Tibial nerve (tissue), 4 donors: Measurements from ENCODE around the gene SMIM29.

Source experiments
- EP300 ChIP-seq, 2 donors: sonication (generic); formaldehyde crosslinking; IDR thresholded peaks; one replicate each; pipeline ENCODE4 v1.6.1; 2017; ENCODE audit warnings: antibody characterized with exemption in 2 of 2, mild to moderate bottlenecking in 1 of 2
- TF ChIP-seq, protein P1 (sequence below), 5 experiments: fragments of 200-600 bp in 3 of 5; fragments of 450-650 bp in 2 of 5; sonication (generic) in 3 of 5; IDR thresholded peaks; one replicate each; pipeline ENCODE4 v1.5.1; 2016 to 2019; ENCODE audit warnings: antibody characterized with exemption in 5 of 5, mild to moderate bottlenecking in 3 of 5, moderate library complexity in 2 of 5

DNA sequence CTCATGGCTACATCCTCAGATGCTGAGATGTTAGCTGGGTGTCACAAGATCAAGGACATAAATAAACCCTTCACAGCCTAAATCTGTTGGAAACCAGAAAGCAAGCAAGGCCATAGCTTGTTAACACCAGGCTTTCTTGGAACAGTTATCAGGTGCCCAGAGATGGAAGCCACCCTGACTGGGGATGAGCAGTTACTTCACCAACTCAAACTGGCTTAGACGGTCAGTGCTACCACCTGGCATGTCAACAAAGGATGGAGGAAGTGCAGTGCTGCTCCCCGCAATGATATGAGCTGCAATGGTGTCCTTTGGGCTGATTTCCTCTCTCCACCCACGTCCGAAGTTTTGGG is 28.9 kb upstream of the SMIM29 start:
- TF ChIP-seq, protein P1, sequence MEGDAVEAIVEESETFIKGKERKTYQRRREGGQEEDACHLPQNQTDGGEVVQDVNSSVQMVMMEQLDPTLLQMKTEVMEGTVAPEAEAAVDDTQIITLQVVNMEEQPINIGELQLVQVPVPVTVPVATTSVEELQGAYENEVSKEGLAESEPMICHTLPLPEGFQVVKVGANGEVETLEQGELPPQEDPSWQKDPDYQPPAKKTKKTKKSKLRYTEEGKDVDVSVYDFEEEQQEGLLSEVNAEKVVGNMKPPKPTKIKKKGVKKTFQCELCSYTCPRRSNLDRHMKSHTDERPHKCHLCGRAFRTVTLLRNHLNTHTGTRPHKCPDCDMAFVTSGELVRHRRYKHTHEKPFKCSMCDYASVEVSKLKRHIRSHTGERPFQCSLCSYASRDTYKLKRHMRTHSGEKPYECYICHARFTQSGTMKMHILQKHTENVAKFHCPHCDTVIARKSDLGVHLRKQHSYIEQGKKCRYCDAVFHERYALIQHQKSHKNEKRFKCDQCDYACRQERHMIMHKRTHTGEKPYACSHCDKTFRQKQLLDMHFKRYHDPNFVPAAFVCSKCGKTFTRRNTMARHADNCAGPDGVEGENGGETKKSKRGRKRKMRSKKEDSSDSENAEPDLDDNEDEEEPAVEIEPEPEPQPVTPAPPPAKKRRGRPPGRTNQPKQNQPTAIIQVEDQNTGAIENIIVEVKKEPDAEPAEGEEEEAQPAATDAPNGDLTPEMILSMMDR (IDR thresholded peaks at IDR 0.05), result no peak
- TF ChIP-seq EP300 (IDR thresholded peaks at IDR 0.05), result no peak
